ENCODE data around the gene IGSF8.

DNA sequence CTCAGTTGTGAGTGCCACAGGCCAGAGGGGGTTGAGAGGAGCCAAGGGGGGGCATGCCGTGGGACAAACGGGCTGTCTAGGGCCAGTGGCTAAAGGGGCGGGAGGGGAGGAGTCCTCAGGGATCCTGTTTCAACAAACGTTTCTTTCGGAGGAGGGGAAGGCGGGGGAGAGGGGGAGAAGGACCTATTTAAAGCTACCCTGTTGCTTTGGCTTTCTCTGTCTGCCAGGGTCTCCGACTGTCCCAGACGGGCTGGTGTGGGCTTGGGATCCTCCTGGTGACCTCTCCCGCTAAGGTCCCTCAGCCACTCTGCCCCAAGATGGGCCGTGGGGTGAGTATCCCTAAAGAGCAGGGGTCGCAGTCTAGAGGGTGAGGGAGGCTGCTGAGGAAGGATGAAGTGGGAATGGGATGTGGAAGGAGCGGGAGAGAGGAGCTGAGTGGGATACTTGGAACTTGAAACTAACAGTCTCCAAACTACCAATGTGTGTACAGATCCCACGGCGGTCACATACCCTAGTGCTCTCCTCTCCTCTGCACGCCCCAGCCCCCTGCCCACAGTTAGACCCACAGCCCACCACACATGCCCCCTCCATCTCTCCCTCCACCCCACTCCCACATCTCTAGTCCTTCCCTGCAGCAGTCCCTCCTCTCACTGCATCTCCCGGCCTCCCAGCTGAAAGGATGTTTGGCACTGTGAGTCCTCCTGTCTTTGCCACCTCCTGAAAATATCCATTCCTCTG lies 17.3 kb upstream of the IGSF8 start, which contains the start of gene ATP1A2:
- TF ChIP-seq, protein P1, sequence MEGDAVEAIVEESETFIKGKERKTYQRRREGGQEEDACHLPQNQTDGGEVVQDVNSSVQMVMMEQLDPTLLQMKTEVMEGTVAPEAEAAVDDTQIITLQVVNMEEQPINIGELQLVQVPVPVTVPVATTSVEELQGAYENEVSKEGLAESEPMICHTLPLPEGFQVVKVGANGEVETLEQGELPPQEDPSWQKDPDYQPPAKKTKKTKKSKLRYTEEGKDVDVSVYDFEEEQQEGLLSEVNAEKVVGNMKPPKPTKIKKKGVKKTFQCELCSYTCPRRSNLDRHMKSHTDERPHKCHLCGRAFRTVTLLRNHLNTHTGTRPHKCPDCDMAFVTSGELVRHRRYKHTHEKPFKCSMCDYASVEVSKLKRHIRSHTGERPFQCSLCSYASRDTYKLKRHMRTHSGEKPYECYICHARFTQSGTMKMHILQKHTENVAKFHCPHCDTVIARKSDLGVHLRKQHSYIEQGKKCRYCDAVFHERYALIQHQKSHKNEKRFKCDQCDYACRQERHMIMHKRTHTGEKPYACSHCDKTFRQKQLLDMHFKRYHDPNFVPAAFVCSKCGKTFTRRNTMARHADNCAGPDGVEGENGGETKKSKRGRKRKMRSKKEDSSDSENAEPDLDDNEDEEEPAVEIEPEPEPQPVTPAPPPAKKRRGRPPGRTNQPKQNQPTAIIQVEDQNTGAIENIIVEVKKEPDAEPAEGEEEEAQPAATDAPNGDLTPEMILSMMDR (conservative IDR thresholded peaks at IDR 0.05 in 1 of 2, IDR thresholded peaks at IDR 0.05 in 1 of 2; ENCODE audit: low read depth in 1 of 2, low read length in 2 of 2) = no peak
- TF ChIP-seq EZH2 (IDR thresholded peaks at IDR 0.05; ENCODE audit: low read length, missing control alignments) = no peak

Data from fibroblast of lung (primary cell).